K562 (cell line): Measurements from ENCODE around the gene GGTLC2. TPM values are rescaled to one million over a fixed set of nuclear protein-coding genes. Genes with fewer than 3 reads are reported as not detected.

Experiments
- ATF1 ChIP-seq, 2 experiments: fragments of 450-650 bp in 1 of 2; IDR thresholded peaks; 2 replicates each; pipeline ENCODE4 v1.6.1; 2016; ENCODE audit warnings: missing compliant biosample characterization in 1 of 2, missing genetic modification characterization in 1 of 2
- MYNN ChIP-seq, 2 experiments: sonication (generic); formaldehyde crosslinking in 1 of 2; IDR thresholded peaks; 2 replicates each; pipeline versions ENCODE4 v1.5.0 to v1.6.1; 2016 to 2020; ENCODE audit warnings: antibody characterized with exemption in 1 of 2, missing genetic modification reagents in 1 of 2
- PBX2 ChIP-seq, 2 experiments: IDR thresholded peaks in 1 of 2; conservative IDR thresholded peaks in 1 of 2; 2 replicates each; pipeline ENCODE4 v1.6.1; 2016; ENCODE audit warnings: low read depth in 2 of 2, mild to moderate bottlenecking in 1 of 2, missing compliant biosample characterization in 1 of 2, missing genetic modification characterization in 1 of 2, moderate library complexity in 1 of 2
- PRMT5 ChIP-seq: sonication (generic); formaldehyde crosslinking; IDR thresholded peaks from 2 replicates; pipeline ENCODE4 v1.5.0; 2020; ENCODE audit warnings: missing genetic modification reagents
- U2AF1 ChIP-seq: fragments of 200-400 bp; formaldehyde crosslinking; optimal IDR thresholded peaks from 2 replicates; pipeline ENCODE3; 2017; ENCODE audit warnings: mild to moderate bottlenecking, low read depth, low read length, moderate library complexity
- polyA plus RNA-seq, 8 experiments: library from polyadenylated mRNA; depleted of rRNA in 4 of 8; stranded (reverse) in 5 of 8; unstranded in 3 of 8; fragments of >200 nt; fragmentation: Nextera tagmentation in 2 of 8; fragmentation: Illumina TruSeq in 1 of 8; extraction: Ambion mirVana in 2 of 8; extraction: Trizol in 1 of 8; gene quantifications; 2 replicates each; pipeline versions ENCODE4 v1.2.1 to v1.2.3, GENCODE V29; 2011 to 2014; ENCODE audit warnings: inconsistent platforms in 1 of 8, missing spikeins in 1 of 8
- total RNA-seq, 7 experiments: library from RNA; depleted of rRNA in 6 of 7; stranded (reverse); fragments of >200 nt in 6 of 7; fragmentation: Illumina TruSeq in 2 of 7; extraction: Trizol in 2 of 7; gene quantifications; 2 replicates each; pipeline versions ENCODE4 v1.2.1 to v1.2.3, GENCODE V29; 2011 to 2021; ENCODE audit warnings: low replicate concordance in 1 of 7

GGTLC2 gene
- total and polyA plus RNA-seq, 9 of the 15 experiments (the other 6 are each of a cell fraction or from before 2014, with no cell fraction given) = not detected

DNA sequence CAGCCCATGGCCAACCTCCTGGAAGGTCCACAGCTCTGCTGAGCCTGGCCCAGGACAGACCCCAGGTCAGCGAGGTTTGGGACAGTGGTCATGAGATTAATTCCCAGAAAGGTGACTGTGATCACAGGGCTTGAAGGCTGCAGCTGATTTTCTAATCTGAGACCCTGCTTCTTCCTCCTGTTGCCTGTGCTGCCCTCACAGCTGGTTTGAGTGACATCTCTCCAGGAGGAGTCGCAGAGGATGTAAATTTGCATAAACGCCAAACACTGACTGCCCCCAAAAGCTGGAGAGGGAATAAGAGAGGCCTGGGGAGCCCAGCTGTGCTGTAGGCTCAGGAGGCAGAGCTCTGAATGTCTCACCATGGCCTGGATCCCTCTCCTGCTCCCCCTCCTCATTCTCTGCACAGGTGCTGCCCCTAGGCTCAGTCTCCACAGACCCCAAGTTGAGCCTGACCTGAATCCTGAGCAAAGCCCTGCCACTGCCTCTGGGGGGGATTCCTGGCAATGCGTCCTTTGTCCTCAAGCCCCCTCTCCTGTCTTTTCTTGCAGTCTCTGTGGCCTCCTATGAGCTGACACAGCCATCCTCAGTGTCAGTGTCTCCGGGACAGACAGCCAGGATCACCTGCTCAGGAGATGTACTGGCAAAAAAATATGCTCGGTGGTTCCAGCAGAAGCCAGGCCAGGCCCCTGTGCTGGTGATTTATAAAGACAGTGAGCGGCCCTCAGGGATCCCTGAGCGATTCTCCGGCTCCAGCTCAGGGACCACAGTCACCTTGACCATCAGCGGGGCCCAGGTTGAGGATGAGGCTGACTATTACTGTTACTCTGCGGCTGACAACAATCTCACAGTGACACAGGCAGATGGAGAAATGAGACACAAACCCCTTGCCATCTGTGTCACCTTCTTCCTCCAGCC, 23.8 kb downstream of the GGTLC2 start (continued):
- peak; percentile 29; the same call in 1 of the 2 replicates for TF ChIP-seq PBX2 (CRISPR knock-in tag; IDR thresholded peaks at IDR 0.05; ENCODE audit: low read depth)
- TF ChIP-seq PBX2 (tag; conservative IDR thresholded peaks at IDR 0.05; ENCODE audit: low read depth) = no peak
- 0 out of 2 replicates have a peak, but pooled peaks have one; percentile 46 for TF ChIP-seq PRMT5
- TF ChIP-seq ATF1 (CRISPR knock-in tag; IDR thresholded peaks at IDR 0.05) = peak; percentile 4; the same call in 1 of the 2 replicates
- TF ChIP-seq ATF1 (tag; IDR thresholded peaks at IDR 0.05) = no peak
- TF ChIP-seq U2AF1 = no peak
- TF ChIP-seq MYNN (IDR thresholded peaks at IDR 0.05) = no peak
- 0 out of 2 replicates have a peak, but pooled peaks have one; percentile 44 for TF ChIP-seq MYNN (CRISPR knock-in tag; IDR thresholded peaks at IDR 0.05)
